Natural killer cell (primary cell): ENCODE results near the gene VWA8. TPM values are rescaled to one million over a fixed set of nuclear protein-coding genes. Genes with fewer than 3 reads are reported as not detected.

Experiments
- ATAC-seq, 3 donors: fragments of 150-1000 bp in 2 of 3; fragments of 200-7000 bp in 1 of 3; cut with Tn5 transposase; 1 replicate in 1 of 3; 2 replicates in 2 of 3; pipeline ENCODE4 v1.10.0; 2021; ENCODE audit warnings: mild to moderate bottlenecking in 2 of 3, moderate library complexity in 2 of 3
- DNase-seq, 2 donors: peaks; one replicate each; pipeline versions ENCODE4 v3.0.0 to v3.0.0-alpha.2; 2013 to 2021; ENCODE audit warnings: mixed read lengths in 1 of 2
- H3K27ac ChIP-seq: one replicate; pipeline ENCODE4 v1.5.1; 2013; ENCODE audit warnings: mild to moderate bottlenecking, low read length
- H3K27me3 ChIP-seq: one replicate; pipeline ENCODE4 v1.6.1; 2013; ENCODE audit warnings: low read length; ENCODE audit not compliant: control insufficient read depth, insufficient read depth
- H3K36me3 ChIP-seq: one replicate; pipeline ENCODE4 v1.6.1; 2013; ENCODE audit warnings: low read length; ENCODE audit not compliant: control insufficient read depth, insufficient read depth
- H3K4me1 ChIP-seq: one replicate; pipeline ENCODE4 v1.6.1; 2013; ENCODE audit warnings: low read length; ENCODE audit not compliant: control insufficient read depth, insufficient read depth
- H3K4me3 ChIP-seq: one replicate; pipeline ENCODE4 v1.5.1; 2013; ENCODE audit warnings: low read length
- H3K9me3 ChIP-seq: one replicate; pipeline ENCODE4 v1.6.1; 2013; ENCODE audit warnings: low read length; ENCODE audit not compliant: control insufficient read depth, insufficient read depth
- H3K27ac Mint-ChIP-seq, 2 donors: one replicate each; pipeline ENCODE4 v1.8.0; 2022; ENCODE audit warnings: mild to moderate bottlenecking in 2 of 2, mixed read lengths in 2 of 2, moderate library complexity in 1 of 2
- H3K27me3 Mint-ChIP-seq, 2 donors: one replicate each; pipeline ENCODE4 v1.8.0; 2022; ENCODE audit warnings: low read depth in 2 of 2, mixed read lengths in 2 of 2
- H3K36me3 Mint-ChIP-seq: one replicate; pipeline ENCODE4 v1.8.0; 2022; ENCODE audit warnings: mixed read lengths
- H3K4me1 Mint-ChIP-seq, 2 donors: one replicate each; pipeline ENCODE4 v1.8.0; 2022; ENCODE audit warnings: mixed read lengths in 2 of 2
- H3K4me3 Mint-ChIP-seq: one replicate; pipeline ENCODE4 v1.8.0; 2022; ENCODE audit warnings: mild to moderate bottlenecking, moderate library complexity, mixed read lengths
- H3K9me3 Mint-ChIP-seq, 2 donors: one replicate each; pipeline ENCODE4 v1.8.0; 2022; ENCODE audit warnings: mixed read lengths in 2 of 2
- CTCF ChIP-seq: fragments of 200-600 bp; IDR thresholded peaks from one replicate; pipeline ENCODE4 v1.8.0; 2022; ENCODE audit warnings: antibody characterized with exemption
- WGBS: methylation state at CpG from one replicate; pipeline ENCODE4 v1.1.7; 2013; ENCODE audit warnings: missing lambda C conversion rate; ENCODE audit not compliant: insufficient coverage; 5-methylcytosine and 5-hydroxymethylcytosine counted together
- intact Hi-C: fragments of 100-400 bp; cut with micrococcal nuclease; formaldehyde crosslinking; loops from one replicate; pipeline ENCODE4 v1.14.2; 2022
- total RNA-seq, 4 donors: library from RNA; stranded (reverse); fragments of 120-200 nt in 1 of 4; gene quantifications; one replicate each; pipeline versions ENCODE4 v1.2.3 to v1.2.4, GENCODE V29; 2013 to 2022

VWA8 gene
- total RNA-seq, 3 donors from 2014 or later (not counting 1 experiment from before 2014, with no cell fraction given) = 21.9 to 27.5 (median 22.6) TPM

- intact Hi-C loops = no loop called here
- Histone ChIP-seq H3K9me3 (no peaks in the 10 kb centered on the region), H3K36me3 (no peaks in the 10 kb centered on the region), H3K27ac (no peak overlapping the region), H3K27me3 (no peaks in the 10 kb centered on the region), H3K4me3 (no peak overlapping the region), H3K4me1 (no peaks in the 10 kb centered on the region)
- Mint-ChIP-seq H3K36me3 (no peaks in the 10 kb centered on the region), H3K9me3 (no peaks in the 10 kb centered on the region), H3K27ac (no peak overlapping the region), H3K4me1 (peaks cover 0 to 8% of the 10 kb centered on the region in 2 donors), H3K27me3 (peaks cover 7% of the 10 kb centered on the region in 2 donors), H3K4me3 (no peak overlapping the region)
- ATAC-seq = no peak
- 56% methylated on average over 5 of the region's 5 CpGs for WGBS
- no peak for TF ChIP-seq CTCF
- peak in 1 of 2 donors; percentile 67 for DNase-seq
Measured at GRCh38 chr13:41971848-41972247, 10.9 kb upstream of the VWA8 start.

GRCh38 chr13:41970918-41971317, 10.0 kb upstream of the VWA8 start:
- intact Hi-C loops = no loop called here
- no peak for ATAC-seq
- H3K27me3 Mint-ChIP-seq = peaks cover 7 to 10% of the 10 kb centered on the region in 2 donors

GRCh38 chr13:41970022-41970421, 9.1 kb upstream of the VWA8 start:
- no peak overlapping the region for H3K27ac Mint-ChIP-seq
- H3K4me1 ChIP-seq = no peaks in the 10 kb centered on the region
- no peaks in the 10 kb centered on the region for H3K9me3 Mint-ChIP-seq
- no peak for TF ChIP-seq CTCF
- DNase-seq (no peak), ATAC-seq (no peak)
- no peaks in the 10 kb centered on the region for H3K9me3 ChIP-seq
- no peak overlapping the region for H3K4me3 Mint-ChIP-seq
- peaks cover 7 to 10% of the 10 kb centered on the region in 2 donors for H3K27me3 Mint-ChIP-seq
- H3K4me3 ChIP-seq = no peak overlapping the region
- no peak overlapping the region for H3K27ac ChIP-seq
- H3K27me3 ChIP-seq = no peaks in the 10 kb centered on the region
- H3K36me3 ChIP-seq = no peaks in the 10 kb centered on the region
- intact Hi-C loops = no loop called here
- H3K4me1 Mint-ChIP-seq = peaks cover 0 to 8% of the 10 kb centered on the region in 2 donors
- no peaks in the 10 kb centered on the region for H3K36me3 Mint-ChIP-seq

More at GRCh38 chr13:41970918-41971317, 10.0 kb upstream of the VWA8 start:
- no peaks in the 10 kb centered on the region for H3K36me3 Mint-ChIP-seq
- no peak overlapping the region for H3K27ac ChIP-seq
- H3K27ac Mint-ChIP-seq = no peak overlapping the region
- 93% methylated on average over 2 of the region's 2 CpGs for WGBS
- peaks cover 0 to 8% of the 10 kb centered on the region in 2 donors for H3K4me1 Mint-ChIP-seq
- no peak overlapping the region for H3K4me3 ChIP-seq
- H3K9me3 Mint-ChIP-seq = no peaks in the 10 kb centered on the region
- H3K9me3 ChIP-seq = no peaks in the 10 kb centered on the region
- H3K36me3 ChIP-seq = no peaks in the 10 kb centered on the region
- H3K4me3 Mint-ChIP-seq = no peak overlapping the region
- no peaks in the 10 kb centered on the region for H3K4me1 ChIP-seq
- DNase-seq = no peak
- no peaks in the 10 kb centered on the region for H3K27me3 ChIP-seq
- TF ChIP-seq CTCF = no peak

- no peak for TF ChIP-seq CTCF
- Histone ChIP-seq H3K36me3 (no peaks in the 10 kb centered on the region), H3K4me1 (no peaks in the 10 kb centered on the region), H3K4me3 (no peak overlapping the region), H3K27ac (no peak overlapping the region), H3K27me3 (no peaks in the 10 kb centered on the region), H3K9me3 (no peaks in the 10 kb centered on the region)
- Mint-ChIP-seq H3K36me3 (no peaks in the 10 kb centered on the region), H3K4me1 (peaks cover 0 to 8% of the 10 kb centered on the region in 2 donors), H3K9me3 (no peaks in the 10 kb centered on the region), H3K4me3 (no peak overlapping the region), H3K27me3 (peaks cover 11 to 13% of the 10 kb centered on the region in 2 donors), H3K27ac (no peak overlapping the region)
- ATAC-seq (no peak), DNase-seq (no peak)
- intact Hi-C loops = no loop called here
- 97% methylated on average over 4 of the region's 4 CpGs for WGBS
Measured at GRCh38 chr13:41969072-41969471, 8.2 kb upstream of the VWA8 start.
